ENCODE results near the gene PINK1.

Gene PINK1

DNA sequence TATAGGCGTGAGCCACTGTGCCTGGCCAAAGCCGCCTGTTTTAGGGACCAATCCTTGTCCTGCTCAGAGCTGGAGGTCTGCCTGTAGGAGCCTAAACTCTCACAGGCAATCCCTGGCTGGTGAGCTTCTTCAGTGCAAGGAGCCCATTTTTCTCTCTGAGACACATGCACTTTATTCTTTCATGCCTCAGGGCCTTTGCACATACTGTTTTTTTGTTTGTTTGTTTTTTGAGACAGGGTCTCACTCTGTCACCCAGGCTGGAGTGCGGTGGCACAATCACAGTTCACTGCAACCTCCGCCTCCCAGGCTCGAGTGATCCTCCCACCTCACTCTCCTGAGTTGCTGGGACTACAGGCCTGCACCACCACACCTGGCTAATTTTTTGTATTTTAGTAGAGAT, 21.6 kb upstream of the PINK1 start:
- DNase-seq = no peak

DNA sequence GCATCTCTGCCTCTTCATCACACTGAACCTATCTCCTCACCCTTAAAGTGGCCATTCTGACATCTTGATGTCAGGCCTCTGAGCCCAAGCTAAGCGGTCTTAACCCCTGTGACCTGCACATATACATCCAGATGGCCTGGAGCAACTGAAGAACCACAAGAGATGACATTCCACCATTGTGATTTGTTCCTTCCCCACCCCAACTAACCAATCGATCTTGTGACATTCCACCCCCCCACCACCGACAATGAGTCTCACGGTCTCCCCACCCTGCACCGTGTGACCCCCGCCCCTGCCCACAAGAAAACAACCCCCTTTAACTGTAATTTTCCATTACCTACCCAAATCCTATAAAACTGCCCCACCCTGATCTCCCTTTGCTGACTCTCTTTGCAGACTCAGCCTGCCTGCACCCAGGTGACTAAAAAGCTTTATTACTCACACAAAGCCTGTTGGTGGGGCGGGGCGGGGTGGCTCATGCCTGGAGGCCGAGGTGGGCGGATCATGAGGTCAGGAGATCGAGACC, 21.0 kb upstream of the PINK1 start:
- DNase-seq = no peak

DNA sequence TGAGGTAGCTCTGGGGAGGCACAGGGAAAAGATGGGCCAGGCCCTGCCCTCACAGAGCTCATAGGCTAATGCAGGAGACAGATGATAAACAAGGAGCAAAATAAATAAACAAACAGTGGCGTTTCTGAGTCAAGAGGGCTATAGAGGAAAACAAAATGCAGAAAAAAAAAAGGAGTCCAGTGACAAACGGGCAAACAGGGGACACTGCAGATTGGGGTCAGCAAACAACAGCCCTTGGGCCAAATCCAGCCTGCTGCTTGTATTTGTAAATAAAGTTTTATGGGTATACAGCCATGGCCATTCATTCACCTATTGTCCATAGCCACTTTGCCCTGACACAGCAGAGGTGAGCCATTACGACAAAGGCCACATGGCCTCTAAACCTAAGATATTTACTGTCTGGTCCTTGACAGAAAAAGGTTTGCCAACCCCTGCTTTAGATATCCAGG, 19.1 kb upstream of the PINK1 start:
- no peak for DNase-seq

DNA sequence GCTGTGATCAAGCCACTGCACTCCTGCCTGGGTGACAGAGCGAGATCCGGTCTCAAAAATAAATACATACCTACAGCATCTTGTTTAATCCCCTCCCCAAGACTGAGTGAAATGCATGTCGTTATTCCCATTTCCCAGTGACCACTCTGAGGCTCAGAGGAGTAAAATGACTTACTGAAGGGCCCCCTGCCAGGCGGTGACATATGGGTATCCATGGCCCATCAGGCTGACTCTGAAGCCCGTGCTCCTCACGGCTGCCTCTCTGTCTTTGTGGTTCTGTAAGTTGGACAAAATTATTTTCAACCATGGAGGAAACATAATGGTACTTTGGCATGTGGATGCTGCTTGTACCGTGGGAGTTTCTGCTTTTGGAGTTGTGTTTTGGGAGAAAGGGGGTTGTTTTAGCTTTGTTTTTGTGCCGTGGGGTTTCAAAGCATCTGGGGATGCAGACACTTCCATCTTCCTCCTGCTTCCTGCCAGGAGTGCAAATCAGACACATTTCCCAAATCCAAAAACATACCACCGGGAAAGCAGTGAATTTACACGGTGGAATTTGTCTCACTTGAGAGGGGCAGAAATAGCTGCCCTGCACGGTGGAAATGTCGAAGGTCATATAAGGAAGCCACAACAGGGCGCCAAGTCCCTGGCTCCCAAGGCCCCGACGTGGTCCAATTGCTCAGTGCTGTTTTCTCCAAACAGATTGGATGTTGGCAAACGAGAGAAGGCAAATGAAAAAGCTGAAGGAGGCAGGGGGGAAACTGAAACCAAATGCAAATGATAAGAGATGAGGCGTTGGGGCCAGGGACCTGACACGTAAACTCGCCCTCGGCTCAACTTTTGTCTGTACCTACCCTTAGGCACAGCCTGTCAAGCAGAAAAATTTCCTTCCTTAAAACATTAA, 17.1 kb upstream of the PINK1 start:
- DNase-seq = no peak

DNA sequence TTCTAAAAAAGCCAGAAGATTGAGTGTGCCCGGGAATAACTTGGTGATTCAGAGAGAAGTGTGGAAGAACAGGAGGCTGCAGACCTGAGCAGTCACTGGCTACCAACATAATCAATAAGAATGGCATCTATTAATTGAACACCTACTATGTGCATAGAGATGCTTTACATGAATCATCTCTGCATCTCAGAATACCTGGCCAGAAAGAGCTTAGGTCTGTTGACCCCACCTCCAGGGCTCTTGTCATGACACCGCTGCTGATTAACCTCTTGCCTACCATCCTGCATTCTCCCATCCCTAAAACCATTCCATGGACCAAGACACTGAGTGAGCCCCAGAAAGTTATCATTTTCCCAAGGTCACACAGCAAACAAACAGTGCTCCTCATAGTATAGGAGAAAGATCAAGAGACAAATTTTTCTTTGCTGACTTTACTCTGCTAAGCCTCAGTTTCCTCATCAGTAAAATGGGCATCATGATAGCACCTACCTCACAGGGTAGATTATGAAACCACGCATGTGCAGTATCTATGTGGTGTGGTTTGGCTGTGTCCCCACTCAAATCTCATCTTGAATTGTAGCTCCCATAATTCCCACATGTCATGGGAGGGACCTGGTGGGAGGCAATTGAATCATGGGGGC, 16.3 kb upstream of the PINK1 start:
- DNase-seq = no peak

DNA sequence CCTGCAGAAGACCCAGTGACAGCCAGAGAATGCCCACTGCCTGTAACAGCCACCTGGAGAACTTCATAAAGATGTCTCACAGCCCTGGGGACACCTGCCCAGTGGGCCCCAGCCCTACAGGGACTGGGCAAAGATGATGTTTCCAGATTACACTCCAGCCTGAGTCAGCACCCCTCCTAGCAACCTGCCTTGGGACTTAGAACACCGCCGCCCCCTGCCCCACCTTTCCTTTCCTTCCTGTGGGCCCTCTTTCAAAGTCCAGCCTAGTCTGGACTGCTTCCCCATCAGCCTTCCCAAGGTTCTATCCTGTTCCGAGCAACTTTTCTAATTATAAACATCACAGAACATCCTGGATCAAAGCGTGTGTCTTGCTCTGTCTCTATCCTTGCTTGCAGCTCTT, 14.7 kb upstream of the PINK1 start:
- DNase-seq = no peak

DNA sequence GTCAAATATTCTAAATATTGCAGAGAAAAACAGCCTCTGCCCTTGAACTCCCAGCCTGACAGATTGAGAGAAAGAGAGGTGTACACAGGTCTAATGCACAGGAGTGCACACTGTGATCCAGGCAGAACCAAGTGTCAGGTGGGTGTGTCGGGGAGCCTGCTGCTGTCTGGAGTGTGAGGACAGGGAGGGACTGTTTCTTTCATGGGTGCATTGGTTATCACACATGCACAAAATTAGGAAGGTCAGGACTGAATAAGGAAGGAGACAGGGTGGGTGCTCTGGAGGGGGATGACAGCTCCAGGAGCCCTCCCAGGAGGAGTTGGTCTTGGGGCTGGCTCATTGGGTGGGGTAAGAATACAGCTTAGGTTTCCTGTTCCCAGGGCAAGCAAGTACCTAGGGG, 13.3 kb upstream of the PINK1 start:
- DNase-seq = no peak

DNA sequence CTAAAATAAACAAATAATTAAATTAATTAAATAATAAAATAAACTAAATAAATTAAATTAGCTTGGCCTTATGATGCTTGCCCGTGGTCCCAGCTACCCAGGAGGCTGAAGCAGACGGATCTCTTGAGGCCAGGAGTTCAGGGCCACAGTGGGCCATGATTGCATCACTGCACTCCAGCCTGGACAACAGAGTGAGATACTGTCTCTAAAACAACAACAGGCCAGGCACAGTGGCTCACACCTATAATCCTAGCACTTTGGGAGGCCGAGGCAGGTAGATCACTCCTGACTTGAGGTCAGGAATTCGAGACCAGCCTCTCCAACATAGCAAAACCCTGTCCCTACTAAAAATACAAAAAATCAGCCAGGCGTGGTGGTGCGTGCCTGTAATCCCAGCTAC, 12.2 kb upstream of the PINK1 start:
- no peak for DNase-seq

DNA sequence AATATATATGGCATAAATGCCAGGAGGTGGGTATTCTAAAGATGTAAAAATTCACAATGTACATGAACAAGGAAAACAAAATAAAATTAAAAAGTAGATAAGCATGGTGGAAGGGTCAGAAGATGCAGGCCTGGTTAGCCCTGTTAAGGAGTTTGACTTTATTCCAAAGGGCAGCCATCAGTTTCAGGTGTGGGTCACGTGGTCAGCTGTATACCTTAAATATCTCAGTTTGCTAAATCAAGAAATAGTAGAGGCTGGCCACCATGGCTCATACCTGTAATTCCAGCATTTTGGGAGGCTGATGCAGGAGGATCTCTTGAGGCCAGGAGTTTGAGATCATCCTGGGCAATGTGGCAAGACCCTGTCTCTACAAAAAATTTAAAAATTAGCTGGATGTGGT, 8.5 kb upstream of the PINK1 start:
- DNase-seq = no peak

DNA sequence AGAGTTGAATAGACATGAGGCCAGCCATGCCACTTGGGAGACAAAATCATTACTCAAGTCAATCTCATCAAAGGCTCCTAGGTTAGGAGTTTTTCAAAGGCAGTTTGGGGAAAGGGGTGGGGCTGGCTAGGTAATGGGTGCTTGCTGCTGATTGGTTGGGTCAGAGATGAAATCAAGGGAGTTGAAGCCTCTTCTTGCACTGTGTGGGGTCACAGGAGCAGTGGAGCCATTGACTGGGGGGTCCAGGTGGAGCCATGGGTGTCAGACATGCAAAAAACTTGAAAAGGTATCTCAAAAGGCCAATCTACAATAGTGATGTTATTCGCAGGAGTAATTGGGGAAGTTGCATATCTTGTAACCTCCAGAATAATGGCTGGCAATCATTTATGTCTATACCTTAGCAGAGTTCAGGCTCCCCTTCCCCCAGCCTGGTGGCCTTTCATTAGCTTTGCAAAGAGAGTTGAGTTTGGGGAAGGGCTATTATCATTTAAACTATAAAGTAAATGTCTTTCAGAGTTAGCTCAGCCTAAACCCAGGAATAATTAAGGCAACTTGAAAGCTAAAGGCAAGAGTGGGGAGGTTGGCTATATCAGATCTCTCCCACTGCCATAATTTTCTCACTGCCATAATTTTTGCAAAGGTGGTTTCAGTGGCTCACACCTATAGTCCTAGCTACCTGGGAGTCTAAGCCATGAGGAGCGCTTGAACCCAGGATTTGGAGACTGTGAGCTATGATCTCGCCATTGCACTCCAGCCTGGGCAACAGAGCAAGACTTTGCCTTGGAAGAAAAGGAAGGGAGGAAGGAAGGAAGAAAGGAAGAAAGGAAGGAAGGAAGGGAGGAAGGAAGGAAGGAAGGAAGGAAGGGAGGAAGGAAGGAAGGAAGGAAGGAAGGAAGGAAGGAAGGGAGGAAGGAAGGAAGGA, 7.8 kb upstream of the PINK1 start:
- DNase-seq = no peak

DNA sequence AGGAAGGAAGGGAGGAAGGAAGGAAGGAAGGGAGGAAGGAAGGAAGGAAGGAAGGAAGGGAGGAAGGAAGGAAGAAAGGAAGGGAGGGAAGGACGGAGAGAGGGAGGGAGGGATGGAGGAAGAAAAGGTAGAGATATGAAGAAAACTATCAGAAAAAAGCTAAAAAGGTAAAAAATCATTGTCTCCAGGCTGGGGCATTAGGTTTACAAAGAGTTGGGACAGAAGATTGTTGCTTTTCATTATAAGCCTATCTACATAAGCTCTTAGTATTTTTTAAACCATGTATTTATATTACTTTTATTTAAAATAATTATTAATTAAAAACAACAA, 7.2 kb upstream of the PINK1 start:
- DNase-seq = no peak

DNA sequence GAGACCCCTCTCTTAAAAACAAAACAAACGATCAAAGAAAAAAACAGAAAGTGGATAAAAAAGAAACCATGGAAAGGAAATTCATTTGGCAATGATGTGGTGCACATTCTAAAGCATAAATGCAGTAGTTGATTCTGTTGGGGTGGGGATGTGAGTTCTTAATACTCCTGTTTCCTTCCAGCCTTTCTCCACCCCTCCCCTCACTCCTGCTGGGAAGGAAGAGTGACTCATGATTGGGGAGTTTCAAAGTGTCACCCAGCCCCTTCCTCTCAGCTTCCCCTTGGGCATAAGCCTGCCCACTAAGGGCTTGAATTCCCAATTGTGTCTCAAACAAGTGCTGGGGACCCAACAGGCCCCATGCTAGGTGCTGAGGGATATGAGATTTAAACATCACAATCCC, 6.7 kb upstream of the PINK1 start:
- no peak for DNase-seq

DNA sequence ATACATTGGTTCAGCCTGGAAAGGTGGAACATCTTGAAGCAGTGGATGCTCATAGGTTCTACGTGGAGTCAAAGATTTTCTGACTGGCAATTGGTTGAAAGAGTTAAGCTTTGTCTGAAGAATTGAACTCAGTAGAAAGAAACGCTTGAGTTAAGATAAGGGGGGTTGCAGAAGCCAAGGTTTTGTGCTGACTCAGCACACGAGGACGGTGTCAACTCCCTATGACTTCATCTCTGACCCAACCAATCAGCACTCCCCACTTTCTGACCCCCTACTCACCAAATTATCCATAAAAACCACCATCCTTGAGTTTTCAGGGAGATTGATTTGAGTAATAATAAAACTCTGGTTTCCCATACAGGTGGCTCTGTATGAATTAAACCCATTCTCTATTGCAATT, 2.5 kb upstream of the PINK1 start:
- no peak for DNase-seq

DNA sequence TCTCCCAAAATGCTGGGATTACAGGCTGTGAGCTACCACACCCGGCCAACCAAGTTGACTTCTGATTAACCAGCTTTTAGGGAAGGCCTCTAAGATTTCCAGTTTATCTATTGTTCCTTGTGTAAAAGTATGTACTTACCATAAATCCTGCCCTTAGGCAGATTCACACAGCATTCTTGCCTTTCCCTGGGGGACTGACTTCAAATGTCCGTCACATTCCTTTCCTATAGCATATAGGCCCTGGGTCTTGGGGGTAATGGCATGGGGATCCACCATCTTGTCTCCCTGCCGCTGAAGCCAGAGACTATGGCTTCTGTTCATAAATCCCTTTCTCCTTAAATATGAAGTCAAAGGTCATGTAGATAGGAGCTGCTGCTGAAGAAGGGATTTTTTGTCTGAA, 872 bp upstream of the PINK1 start:
- DNase-seq = no peak

DNA sequence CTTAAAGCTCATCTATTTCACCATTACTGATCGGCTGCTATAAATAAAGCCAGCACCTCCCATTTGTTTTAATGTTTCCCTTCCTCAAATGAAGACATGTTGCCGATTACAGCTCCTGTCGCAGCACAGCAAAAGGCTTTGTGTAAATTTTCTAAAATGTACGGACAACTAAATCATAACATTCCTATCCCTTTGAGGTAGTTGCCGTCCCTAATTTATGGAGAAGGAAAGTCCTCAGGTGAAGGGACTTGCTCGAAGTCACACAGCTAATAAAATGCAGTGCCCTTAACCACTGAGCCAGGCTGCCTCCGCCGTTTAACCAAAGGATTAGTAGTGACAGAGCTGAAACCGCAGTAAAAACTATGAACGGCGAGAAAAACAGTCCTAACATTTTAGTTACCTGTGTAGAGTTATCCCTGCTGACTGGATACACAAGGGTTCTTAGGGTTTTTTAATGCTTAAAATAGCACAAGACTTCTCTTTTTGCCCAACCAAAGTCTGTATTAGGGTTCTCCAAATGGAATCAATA, 871 bp downstream of the PINK1 start:
- no peak for DNase-seq

DNA sequence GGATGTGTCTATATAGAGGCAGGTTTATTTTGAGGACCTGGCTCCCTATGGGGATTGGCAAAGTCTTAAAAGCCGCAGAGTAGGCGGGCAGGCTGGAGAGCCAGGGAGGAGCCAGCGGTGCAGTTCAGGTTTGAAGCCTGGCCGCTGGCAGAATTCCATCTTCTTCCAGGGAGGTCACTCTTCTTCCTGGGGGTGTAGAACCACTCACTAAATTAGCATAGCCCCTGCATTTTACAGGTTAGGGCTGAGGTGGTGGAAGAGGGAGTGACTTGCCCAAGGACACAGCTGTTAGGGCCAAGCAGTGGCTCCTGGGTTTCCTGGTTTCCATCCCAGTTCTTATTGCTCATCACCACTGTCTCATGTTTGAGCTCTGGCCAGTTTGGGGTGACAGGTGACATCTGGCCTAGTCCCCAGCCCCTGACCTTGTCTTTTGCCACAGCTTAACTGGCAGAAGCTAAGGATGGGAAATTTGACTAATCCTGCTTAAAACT, 1.4 kb downstream of the PINK1 start:
- no peak for DNase-seq

DNA sequence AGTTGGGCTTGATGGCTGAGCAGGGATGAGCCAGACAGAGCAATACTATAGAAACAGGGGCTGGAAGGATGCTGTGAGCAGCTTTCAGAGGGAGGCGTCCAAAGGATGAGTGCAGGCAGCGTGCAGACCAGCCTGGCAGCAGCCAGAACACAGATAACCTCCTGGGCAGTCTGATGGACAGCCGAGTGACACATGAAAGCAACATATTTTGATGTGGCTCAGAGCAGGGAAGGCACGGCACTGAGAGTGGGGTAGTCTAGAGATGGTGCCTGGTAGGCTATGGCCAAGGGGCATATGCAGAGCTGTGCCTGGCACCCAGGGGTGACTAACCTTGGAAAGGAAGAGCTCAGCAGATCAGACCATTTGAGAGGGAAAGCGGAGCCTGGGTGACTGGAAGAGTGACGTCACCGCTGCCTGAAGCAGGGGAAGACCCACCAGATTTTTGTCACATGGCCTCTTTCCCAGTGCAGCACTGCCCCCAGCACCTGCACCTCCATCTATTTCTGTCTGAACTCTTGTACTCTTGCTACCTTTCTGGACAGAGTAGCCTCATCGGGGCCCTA, 3.6 kb downstream of the PINK1 start:
- no peak for DNase-seq

DNA sequence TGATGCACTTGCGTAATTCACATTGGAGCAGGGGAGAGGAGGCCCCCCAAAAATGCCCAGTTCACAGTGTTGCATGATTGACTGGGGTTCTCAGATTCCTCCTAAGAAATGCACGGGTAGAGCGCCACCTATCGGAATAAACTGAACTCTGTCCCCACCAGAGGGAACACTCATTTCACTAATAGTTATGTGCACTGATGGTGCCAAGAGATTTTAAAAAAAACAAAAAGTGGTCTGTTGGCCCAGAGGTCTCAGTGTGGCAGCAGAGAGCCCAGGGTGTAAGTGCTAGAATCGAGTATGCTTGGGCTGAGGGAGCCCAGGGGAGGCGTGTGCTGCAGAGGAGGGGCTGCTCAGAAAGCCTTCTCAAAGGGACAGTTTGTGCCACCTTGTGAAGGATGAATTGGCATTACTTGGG, 6.9 kb downstream of the PINK1 start:
- DNase-seq = peak; percentile 73

DNA sequence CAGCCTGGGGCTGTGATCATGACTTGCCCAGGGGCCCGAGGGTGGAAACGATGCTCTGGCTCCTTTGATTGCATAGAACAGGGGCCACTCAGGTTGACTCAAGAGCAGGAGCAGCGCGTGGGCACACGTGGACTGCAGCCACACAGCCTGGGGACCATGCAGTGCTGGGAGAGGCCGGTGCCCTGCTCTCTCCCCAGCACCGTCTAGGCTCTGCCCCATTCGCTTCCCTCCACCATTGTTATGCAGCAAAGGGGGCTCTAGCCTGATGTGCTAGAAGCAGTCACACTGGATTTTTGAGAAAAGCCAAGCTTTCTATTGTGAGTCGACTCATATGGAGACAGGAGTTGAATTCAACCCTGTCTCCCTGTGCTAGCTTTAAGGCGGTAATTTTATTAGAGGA, 8.7 kb downstream of the PINK1 start:
- no peak for DNase-seq

DNA sequence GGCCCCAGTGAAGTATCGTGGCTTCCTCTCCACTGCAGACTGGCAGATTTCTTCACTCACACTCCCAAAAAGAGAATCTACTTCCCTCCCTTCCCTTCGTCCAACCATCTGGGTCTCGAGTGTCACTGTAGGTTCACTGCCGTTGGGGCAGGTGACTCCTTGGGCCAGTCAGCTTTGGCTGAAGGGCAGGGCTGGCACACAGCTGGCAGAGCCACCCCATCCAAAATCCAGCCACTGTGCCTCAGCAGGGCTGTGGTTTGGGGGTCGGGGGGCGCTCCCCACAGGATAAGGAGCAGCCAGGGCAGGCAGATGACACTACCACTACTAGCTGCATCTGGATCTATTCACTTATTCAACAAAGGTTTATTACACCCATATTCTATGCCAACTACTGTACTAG, 9.8 kb downstream of the PINK1 start:
- DNase-seq = no peak

DNA sequence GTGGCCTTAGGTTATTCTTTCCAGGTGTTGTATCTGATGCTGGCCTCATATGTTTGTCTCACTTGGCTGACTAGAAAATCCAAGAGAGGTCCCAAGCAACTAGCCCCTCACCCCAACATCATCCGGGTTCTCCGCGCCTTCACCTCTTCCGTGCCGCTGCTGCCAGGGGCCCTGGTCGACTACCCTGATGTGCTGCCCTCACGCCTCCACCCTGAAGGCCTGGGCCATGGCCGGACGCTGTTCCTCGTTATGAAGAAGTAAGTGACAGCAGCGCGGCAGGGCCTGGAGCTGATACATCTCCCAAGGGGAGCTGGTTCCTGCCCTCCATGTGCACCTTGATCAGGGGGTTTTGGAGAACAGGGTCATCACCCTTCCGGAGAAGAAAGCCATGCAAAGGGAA, 11.2 kb downstream of the PINK1 start:
- DNase-seq = no peak

DNA sequence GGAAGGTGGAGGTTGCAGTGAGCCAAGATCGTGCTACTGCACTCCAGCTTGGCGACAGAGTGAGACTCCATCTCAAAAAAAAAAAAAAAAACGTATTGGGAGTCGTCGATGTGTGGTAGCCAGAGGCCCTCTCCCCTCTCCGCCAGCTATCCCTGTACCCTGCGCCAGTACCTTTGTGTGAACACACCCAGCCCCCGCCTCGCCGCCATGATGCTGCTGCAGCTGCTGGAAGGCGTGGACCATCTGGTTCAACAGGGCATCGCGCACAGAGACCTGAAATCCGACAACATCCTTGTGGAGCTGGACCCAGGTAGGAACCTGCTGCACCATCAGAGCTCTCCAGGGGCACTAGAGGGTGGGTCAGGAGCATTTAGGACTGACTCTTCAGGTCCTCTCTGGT, 12.2 kb downstream of the PINK1 start:
- no peak for DNase-seq

DNA sequence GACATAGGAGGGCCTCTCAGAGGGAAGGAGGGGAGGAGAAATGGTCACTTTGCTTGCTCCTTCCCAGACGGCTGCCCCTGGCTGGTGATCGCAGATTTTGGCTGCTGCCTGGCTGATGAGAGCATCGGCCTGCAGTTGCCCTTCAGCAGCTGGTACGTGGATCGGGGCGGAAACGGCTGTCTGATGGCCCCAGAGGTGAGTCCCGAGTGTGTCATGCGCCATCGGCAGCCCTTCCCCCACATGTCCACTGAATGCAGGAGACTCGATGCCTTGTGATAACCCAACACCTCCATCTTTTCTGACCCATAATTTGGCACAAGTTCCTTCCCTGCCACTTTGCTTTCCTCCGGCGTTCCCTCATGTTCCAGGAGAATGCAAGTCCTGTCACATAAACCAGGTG, 15.2 kb downstream of the PINK1 start:
- DNase-seq = no peak
